ENCODE results near the gene EGLN1. TPM values are rescaled to one million over a fixed set of nuclear protein-coding genes. Genes with fewer than 3 reads are reported as not detected.

The EGLN1 gene
- total and polyA plus RNA-seq, 7 experiments from 2014 or later, result 13.6 to 38.9 (median 21.9) TPM

- H3K9me3 ChIP-seq (ENCODE audit: control insufficient read depth in 2 of 3, low read length in 3 of 3), result no peaks in the 10 kb centered on the region
- Mint-ChIP-seq H3K36me3 (peaks cover 2 to 18% (median 4%) of the 10 kb centered on the region in 5 donors), H3K4me1 (peaks cover 9 to 27% (median 20%) of the 10 kb centered on the region in 7 donors), H3K27me3 (no peaks in the 10 kb centered on the region), H3K27ac (no peak overlapping the region), H3K9me3 (no peaks in the 10 kb centered on the region), H3K4me3 (no peak overlapping the region)
- H3K4me1 ChIP-seq (ENCODE audit: control insufficient read depth in 2 of 2, insufficient read depth in 2 of 2, low read length in 2 of 2), result peaks cover 8 to 12% of the 10 kb centered on the region in 2 donors
- POLR2A ChIA-PET, result no interaction called here
- ATAC-seq (no peak), DNase-seq (no peak)
- CTCF ChIA-PET, result interaction anchor here (1.0 kb wide), 1 partner anchor 48 kb away, joined by 4 read pairs; no protein-coding TSS in a partner anchor
- H3K27ac ChIP-seq (ENCODE audit: low read depth, low read length), result no peak overlapping the region
- peaks cover 0 to 4% (median 0%) of the 10 kb centered on the region in 3 experiments for H3K36me3 ChIP-seq (ENCODE audit: control insufficient read depth in 2 of 3, insufficient read depth in 3 of 3, low read length in 3 of 3)
- intact Hi-C loops (cut with micrococcal nuclease), result no loop called here
- no peak overlapping the region for H3K4me3 ChIP-seq (ENCODE audit: low read length)
- no peaks in the 10 kb centered on the region for H3K27me3 ChIP-seq (ENCODE audit: control insufficient read depth in 2 of 2, insufficient read depth in 2 of 2, low read length in 2 of 2)
Measured at GRCh38 chr1:231407547-231408396, 14.3 kb downstream of the EGLN1 start.

- H3K4me3 Mint-ChIP-seq, result peak overlapping the region in 1 of 10 donors; percentile 9
- no peak overlapping the region for H3K27ac Mint-ChIP-seq
- ChIA-PET POLR2A (no interaction called here), CTCF (interaction anchor here (1.0 kb wide), 1 partner anchor 47 kb away, joined by 4 read pairs; no protein-coding TSS in a partner anchor)
- Histone ChIP-seq H3K27ac (ENCODE audit: low read depth, low read length) (no peak overlapping the region), H3K9me3 (ENCODE audit: control insufficient read depth in 2 of 3, low read length in 3 of 3) (no peaks in the 10 kb centered on the region), H3K4me1 (ENCODE audit: control insufficient read depth in 2 of 2, insufficient read depth in 2 of 2, low read length in 2 of 2) (peaks cover 5 to 8% of the 10 kb centered on the region in 2 donors), H3K27me3 (ENCODE audit: control insufficient read depth in 2 of 2, insufficient read depth in 2 of 2, low read length in 2 of 2) (no peaks in the 10 kb centered on the region), H3K36me3 (ENCODE audit: control insufficient read depth in 2 of 3, insufficient read depth in 3 of 3, low read length in 3 of 3) (peaks cover 0 to 4% (median 0%) of the 10 kb centered on the region in 3 experiments), H3K4me3 (ENCODE audit: low read length) (no peak overlapping the region)
- ATAC-seq (no peak), DNase-seq (no peak)
- peaks cover 0 to 13% (median 0%) of the 10 kb centered on the region in 5 donors for H3K36me3 Mint-ChIP-seq
- peaks cover 7 to 19% (median 14%) of the 10 kb centered on the region in 7 donors for H3K4me1 Mint-ChIP-seq
- H3K27me3 Mint-ChIP-seq, result no peaks in the 10 kb centered on the region
- intact Hi-C loops (cut with micrococcal nuclease), result no loop called here
- no peaks in the 10 kb centered on the region for H3K9me3 Mint-ChIP-seq
Measured at GRCh38 chr1:231407049-231407448, 15.0 kb downstream of the EGLN1 start.

- POLR2A ChIA-PET, result interaction anchor here (0.6 kb wide), 1 partner anchor 14 kb away, joined by 3 read pairs; no protein-coding TSS in a partner anchor
Measured at GRCh38 chr1:231404318-231404717, 17.8 kb downstream of the EGLN1 start.

GRCh38 chr1:231401478-231401877 lies 20.6 kb downstream of the EGLN1 start:
- Histone ChIP-seq H3K4me3 (ENCODE audit: low read length) (no peak overlapping the region), H3K36me3 (ENCODE audit: control insufficient read depth in 2 of 3, insufficient read depth in 3 of 3, low read length in 3 of 3) (no peaks in the 10 kb centered on the region), H3K27me3 (ENCODE audit: control insufficient read depth in 2 of 2, insufficient read depth in 2 of 2, low read length in 2 of 2) (no peaks in the 10 kb centered on the region), H3K9me3 (ENCODE audit: control insufficient read depth in 2 of 3, low read length in 3 of 3) (no peaks in the 10 kb centered on the region), H3K4me1 (ENCODE audit: control insufficient read depth in 2 of 2, insufficient read depth in 2 of 2, low read length in 2 of 2) (peaks cover 0 to 4% of the 10 kb centered on the region in 2 donors), H3K27ac (ENCODE audit: low read depth, low read length) (no peak overlapping the region)
- intact Hi-C loops (cut with micrococcal nuclease), result no loop called here
- Mint-ChIP-seq H3K4me3 (no peak overlapping the region), H3K9me3 (no peaks in the 10 kb centered on the region), H3K27me3 (no peaks in the 10 kb centered on the region), H3K27ac (no peak overlapping the region), H3K4me1 (peaks cover 27 to 68% (median 51%) of the 10 kb centered on the region in 7 donors), H3K36me3 (peaks cover 0 to 19% (median 4%) of the 10 kb centered on the region in 5 donors)
- CTCF ChIA-PET, result interaction anchor here (1.5 kb wide), 1 partner anchor 12 kb away, joined by 3 read pairs; no protein-coding TSS in a partner anchor
- ATAC-seq, result no peak
- POLR2A ChIA-PET, result no interaction called here
- DNase-seq, result no peak

More at GRCh38 chr1:231404318-231404717, 17.8 kb downstream of the EGLN1 start:
- peaks cover 0 to 16% (median 0%) of the 10 kb centered on the region in 5 donors for H3K36me3 Mint-ChIP-seq
- H3K27me3 Mint-ChIP-seq, result no peaks in the 10 kb centered on the region
- no peak overlapping the region for H3K27ac Mint-ChIP-seq
- intact Hi-C loops (cut with micrococcal nuclease), result no loop called here
- H3K4me1 ChIP-seq (ENCODE audit: control insufficient read depth in 2 of 2, insufficient read depth in 2 of 2, low read length in 2 of 2), result peaks cover 0 to 8% of the 10 kb centered on the region in 2 donors
- peak overlapping the region in 1 of 10 donors; percentile 51 for H3K4me3 Mint-ChIP-seq
- ATAC-seq (no peak), DNase-seq (no peak)
- CTCF ChIA-PET, result interaction anchor here (0.6 kb wide), 1 partner anchor 107 kb away, joined by 4 read pairs; no protein-coding TSS in a partner anchor
- no peak overlapping the region for H3K4me3 ChIP-seq (ENCODE audit: low read length)
- peaks cover 12 to 41% (median 25%) of the 10 kb centered on the region in 7 donors for H3K4me1 Mint-ChIP-seq
- no peak overlapping the region for H3K27ac ChIP-seq (ENCODE audit: low read depth, low read length)
- no peaks in the 10 kb centered on the region for H3K9me3 Mint-ChIP-seq
- peaks cover 0 to 4% (median 0%) of the 10 kb centered on the region in 3 experiments for H3K36me3 ChIP-seq (ENCODE audit: control insufficient read depth in 2 of 3, insufficient read depth in 3 of 3, low read length in 3 of 3)
- no peaks in the 10 kb centered on the region for H3K9me3 ChIP-seq (ENCODE audit: control insufficient read depth in 2 of 3, low read length in 3 of 3)
- no peaks in the 10 kb centered on the region for H3K27me3 ChIP-seq (ENCODE audit: control insufficient read depth in 2 of 2, insufficient read depth in 2 of 2, low read length in 2 of 2)

GRCh38 chr1:231397886-231398671 lies 24.0 kb downstream of the EGLN1 start:
- ChIA-PET CTCF (no interaction called here), POLR2A (no interaction called here)
- peaks cover 33 to 94% (median 73%) of the 10 kb centered on the region in 7 donors for H3K4me1 Mint-ChIP-seq
- H3K27me3 ChIP-seq (ENCODE audit: control insufficient read depth in 2 of 2, insufficient read depth in 2 of 2, low read length in 2 of 2), result no peaks in the 10 kb centered on the region
- no peaks in the 10 kb centered on the region for H3K9me3 Mint-ChIP-seq
- no peak overlapping the region for H3K27ac ChIP-seq (ENCODE audit: low read depth, low read length)
- intact Hi-C loops (cut with micrococcal nuclease), result no loop called here
- DNase-seq, result no peak
- H3K27me3 Mint-ChIP-seq, result no peaks in the 10 kb centered on the region
- H3K27ac Mint-ChIP-seq, result no peak overlapping the region
- peaks cover 0 to 4% of the 10 kb centered on the region in 2 donors for H3K4me1 ChIP-seq (ENCODE audit: control insufficient read depth in 2 of 2, insufficient read depth in 2 of 2, low read length in 2 of 2)
- ATAC-seq, result no peak
- peaks cover 0 to 17% (median 4%) of the 10 kb centered on the region in 5 donors for H3K36me3 Mint-ChIP-seq
- no peaks in the 10 kb centered on the region for H3K36me3 ChIP-seq (ENCODE audit: control insufficient read depth in 2 of 3, insufficient read depth in 3 of 3, low read length in 3 of 3)
- H3K9me3 ChIP-seq (ENCODE audit: control insufficient read depth in 2 of 3, low read length in 3 of 3), result no peaks in the 10 kb centered on the region
- H3K4me3 ChIP-seq (ENCODE audit: low read length), result no peak overlapping the region
- H3K4me3 Mint-ChIP-seq, result peak overlapping the region in 1 of 10 donors; percentile 11

GRCh38 chr1:231396643-231397042 lies 25.4 kb downstream of the EGLN1 start:
- DNase-seq (no peak), ATAC-seq (no peak)
- Mint-ChIP-seq H3K27ac (peak overlapping the region in 2 of 9 donors; percentile 0 to 28), H3K9me3 (no peaks in the 10 kb centered on the region), H3K4me3 (peak overlapping the region in 1 of 10 donors; percentile 18), H3K36me3 (peaks cover 0 to 23% (median 8%) of the 10 kb centered on the region in 5 donors), H3K4me1 (peaks cover 41 to 90% (median 81%) of the 10 kb centered on the region in 7 donors), H3K27me3 (no peaks in the 10 kb centered on the region)
- no peaks in the 10 kb centered on the region for H3K9me3 ChIP-seq (ENCODE audit: control insufficient read depth in 2 of 3, low read length in 3 of 3)
- ChIA-PET POLR2A (no interaction called here), CTCF (no interaction called here)
- H3K36me3 ChIP-seq (ENCODE audit: control insufficient read depth in 2 of 3, insufficient read depth in 3 of 3, low read length in 3 of 3), result no peaks in the 10 kb centered on the region
- intact Hi-C loops (cut with micrococcal nuclease), result no loop called here
- H3K27me3 ChIP-seq (ENCODE audit: control insufficient read depth in 2 of 2, insufficient read depth in 2 of 2, low read length in 2 of 2), result no peaks in the 10 kb centered on the region
- no peak overlapping the region for H3K27ac ChIP-seq (ENCODE audit: low read depth, low read length)
- H3K4me3 ChIP-seq (ENCODE audit: low read length), result no peak overlapping the region
- H3K4me1 ChIP-seq (ENCODE audit: control insufficient read depth in 2 of 2, insufficient read depth in 2 of 2, low read length in 2 of 2), result peaks cover 3 to 4% of the 10 kb centered on the region in 2 donors
